Right ventricle myocardium inferior (tissue), 1 donor: ENCODE measurements around the gene SLC30A2. TPM values are rescaled to one million over a fixed set of nuclear protein-coding genes. Genes with fewer than 3 reads are reported as not detected.

Experiments
- ATAC-seq: fragments of 200-7000 bp; cut with Tn5 transposase; one replicate; pipeline ENCODE4 v1.9.1; 2020; ENCODE audit warnings: mild to moderate bottlenecking, moderate library complexity
- DNase-seq: peaks from one replicate; pipeline ENCODE4 v3.0.0; 2021; ENCODE audit errors: missing footprints
- intact Hi-C: fragments of 100-400 bp; cut with DNase I; formaldehyde crosslinking; loops from one replicate; pipeline ENCODE4 v1.11.0; 2022
- total RNA-seq: library from RNA; stranded (reverse); fragmentation: NEBNext Ultra II Directional; extraction: Animal tissue kit (Norgen Biotek cat#: 25700); gene quantifications from one replicate; pipeline ENCODE4 v1.2.1, GENCODE V29; 2021
- donor health status: DM: no; HTN: yes; CAD: no; lungs with severe emphysema.

SLC30A2 gene
- total RNA-seq, 1 donor from 2014 or later: 4.0 TPM

DNA sequence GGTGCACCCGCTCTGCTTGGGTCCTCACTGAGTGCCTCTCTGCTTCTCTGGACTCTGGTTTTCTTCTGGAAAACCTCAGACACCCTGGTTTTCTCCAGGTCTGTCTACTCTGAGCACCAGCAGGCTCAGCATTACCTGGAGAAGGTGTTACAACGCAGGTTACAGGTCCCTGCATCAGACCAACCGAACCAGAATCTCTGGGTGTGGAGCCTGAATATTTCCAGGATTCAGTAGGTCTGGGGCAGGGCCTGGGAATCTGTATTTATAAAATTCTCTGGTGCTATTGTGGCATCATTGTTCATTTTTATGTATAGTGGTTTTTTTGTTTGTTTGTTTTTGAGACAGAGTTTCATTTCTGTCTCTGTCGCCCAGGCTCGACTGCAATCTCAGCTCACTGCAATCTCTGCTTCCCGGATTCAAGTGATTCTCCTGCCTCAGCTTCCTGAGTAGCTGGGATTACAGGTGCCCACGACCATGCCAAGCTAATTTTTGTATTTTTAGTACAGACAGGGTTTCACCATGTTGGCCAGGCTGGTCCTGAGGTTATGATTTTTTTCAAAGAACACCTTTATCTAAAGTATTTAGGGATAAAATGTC lies 1.5 kb upstream of the SLC30A2 start:
- ATAC-seq (no peak), DNase-seq (no peak)
- intact Hi-C loops: no loop called here

DNA sequence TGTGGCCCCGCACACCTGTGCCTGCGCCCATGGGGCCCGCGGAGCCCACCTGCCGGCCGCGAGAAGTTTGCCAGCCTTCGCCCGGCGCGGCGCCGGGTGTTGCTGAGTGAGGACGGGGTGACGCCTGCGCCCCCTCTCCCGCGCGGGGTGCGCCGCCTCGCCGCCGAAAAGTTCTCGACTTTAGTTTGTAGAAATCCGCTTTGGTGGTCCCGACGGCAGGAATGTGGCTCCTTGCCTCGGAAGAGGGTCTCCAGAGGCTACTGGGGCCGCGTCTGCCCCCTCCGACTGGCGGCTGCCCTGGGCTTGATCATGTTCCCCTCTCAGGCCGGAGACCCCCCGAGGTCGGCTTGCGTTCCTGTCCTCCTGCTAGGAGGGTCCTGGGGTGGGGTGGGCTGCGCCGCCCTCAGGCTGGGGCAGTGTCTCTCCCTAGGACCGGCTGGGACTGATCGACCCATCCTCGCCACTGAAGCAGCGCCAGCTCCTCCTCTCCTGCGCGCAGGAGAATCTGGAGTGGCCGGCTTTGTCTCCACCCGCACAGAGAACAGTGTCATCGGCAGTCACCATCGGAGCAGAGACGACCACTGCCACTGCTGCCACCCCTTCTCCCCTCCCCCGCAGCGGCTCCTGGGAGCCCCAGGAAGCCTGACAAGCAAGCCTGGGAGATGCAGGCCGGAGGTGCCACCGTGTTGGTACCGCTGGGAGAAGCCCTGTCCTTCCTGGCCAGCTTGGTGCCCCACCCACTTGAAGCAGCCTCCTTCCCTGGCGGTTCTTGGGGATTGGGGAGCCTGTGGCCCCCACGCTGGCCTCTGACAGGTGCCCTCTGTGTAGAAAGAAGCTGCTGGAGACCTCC lies 553 bp upstream of the SLC30A2 start:
- ATAC-seq: no peak
- DNase-seq: no peak
- intact Hi-C loops: no loop called here

DNA sequence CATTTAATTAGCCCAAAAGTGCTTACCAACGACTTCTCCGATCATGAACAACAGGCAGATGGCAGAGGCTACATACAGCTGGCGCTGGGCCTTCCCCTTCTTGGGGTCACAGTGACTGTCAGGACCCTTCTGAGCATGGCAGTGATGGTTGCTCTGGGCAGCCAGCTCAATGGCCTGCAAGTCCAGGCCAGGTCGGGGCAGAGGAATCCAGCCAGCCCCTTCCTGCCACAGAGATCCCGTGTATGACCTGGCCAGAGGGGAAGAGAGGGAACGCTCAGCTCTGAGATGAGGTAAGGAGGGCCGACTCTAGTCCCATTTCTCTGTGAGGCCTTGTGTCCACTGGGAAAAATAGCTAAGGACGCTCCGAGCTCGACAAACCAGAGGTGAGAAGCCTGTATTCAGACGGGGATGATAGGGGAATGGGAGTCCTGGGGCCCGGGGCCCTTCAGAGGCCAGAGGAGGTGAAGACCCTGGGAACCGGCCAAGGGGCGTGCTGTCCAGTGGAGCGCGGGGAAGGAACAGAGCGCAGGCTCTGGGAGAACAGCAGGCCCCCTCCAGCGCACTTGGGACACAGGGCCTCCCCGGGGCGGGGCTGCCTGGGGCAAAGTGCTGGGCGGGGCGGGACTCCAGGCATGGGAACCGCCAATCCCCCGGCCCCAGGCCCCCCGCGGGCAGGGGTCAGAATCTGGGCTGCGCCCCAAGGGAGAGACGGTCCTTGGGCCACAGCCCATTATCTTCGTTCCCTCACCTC lies 772 bp downstream of the SLC30A2 start:
- no peak for DNase-seq
- intact Hi-C loops: no loop called here
- peak; percentile 17 for ATAC-seq

DNA sequence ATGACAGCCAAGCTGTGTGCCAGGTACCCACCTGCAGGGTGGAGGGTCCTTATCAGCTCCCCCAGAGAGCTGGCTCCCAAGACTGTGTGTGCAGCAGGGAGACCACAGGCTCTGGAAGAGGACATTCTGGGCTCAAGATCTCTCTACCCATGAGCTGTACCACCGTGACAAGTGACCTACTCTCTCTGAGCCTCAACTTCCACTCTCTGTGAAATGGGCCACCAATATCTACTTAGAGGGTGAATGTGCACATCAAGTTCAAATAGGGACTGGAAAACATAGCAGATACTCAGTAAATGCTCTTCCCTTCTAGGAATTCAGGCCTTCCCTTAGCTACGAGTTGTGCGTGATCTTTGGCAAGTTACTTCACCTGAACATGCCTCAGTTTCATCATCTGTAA lies 1.5 kb downstream of the SLC30A2 start:
- intact Hi-C loops: no loop called here
- no peak for ATAC-seq
- DNase-seq: no peak

DNA sequence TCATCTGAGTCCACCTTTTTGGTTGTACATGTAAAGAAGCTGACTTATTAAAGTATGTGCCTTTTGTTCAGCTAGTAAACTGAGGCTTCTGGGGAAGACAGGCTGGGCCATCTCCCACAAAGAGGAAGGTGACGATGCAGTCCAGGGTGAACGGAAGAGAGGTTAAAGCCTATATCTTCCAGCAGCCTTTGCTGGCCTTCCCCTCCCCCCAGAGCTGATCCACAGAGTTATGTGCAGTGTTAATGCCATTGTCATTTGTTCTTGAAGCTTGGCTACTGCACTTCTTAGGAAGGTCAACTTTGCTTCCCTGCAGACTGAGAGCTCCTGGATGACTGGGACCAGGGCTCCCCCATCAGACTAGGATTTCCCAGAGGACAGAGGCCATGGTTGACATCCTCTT lies 2.2 kb downstream of the SLC30A2 start:
- DNase-seq: no peak
- ATAC-seq: no peak
- intact Hi-C loops: no loop called here

DNA sequence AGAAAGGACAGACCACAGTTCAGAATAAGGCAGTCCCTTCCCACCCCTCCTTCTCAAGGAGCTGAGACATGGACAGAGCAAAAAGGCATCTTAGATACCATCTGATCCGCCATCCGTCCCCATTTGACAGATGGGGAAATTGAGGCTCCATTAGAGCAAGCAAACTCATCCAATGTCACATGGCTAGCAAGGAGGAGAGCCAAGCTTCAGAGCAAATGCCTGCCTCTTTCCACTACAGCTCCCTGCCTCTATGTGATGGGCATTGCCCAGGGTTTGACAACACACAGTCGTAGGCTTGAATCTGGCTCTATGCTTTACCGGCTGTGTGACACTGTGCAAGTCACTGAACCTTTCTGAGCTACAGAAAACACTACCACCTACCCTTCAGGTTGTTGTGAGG lies 3.9 kb downstream of the SLC30A2 start:
- intact Hi-C loops: no loop called here
- ATAC-seq (no peak), DNase-seq (no peak)

DNA sequence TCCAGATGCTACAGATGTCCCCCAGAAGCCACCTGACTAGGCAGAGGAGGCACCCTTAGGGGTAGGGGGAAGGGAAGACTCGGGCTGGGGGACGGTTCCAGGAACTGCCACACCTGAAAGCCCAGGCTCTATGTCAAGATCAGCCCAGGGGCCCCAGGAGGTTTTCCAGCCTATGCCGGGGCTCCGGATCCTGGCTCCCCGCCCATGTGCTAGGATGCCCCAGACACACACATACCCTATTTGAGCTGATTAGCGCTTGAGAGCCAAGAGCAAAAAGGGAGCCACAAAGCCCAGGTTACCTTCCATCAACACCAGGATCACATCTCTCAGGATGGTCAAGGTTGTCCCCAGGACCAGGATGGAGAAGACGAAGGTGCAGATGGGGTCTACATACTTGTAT lies 4.5 kb downstream of the SLC30A2 start:
- DNase-seq: no peak
- no peak for ATAC-seq
- intact Hi-C loops: no loop called here

DNA sequence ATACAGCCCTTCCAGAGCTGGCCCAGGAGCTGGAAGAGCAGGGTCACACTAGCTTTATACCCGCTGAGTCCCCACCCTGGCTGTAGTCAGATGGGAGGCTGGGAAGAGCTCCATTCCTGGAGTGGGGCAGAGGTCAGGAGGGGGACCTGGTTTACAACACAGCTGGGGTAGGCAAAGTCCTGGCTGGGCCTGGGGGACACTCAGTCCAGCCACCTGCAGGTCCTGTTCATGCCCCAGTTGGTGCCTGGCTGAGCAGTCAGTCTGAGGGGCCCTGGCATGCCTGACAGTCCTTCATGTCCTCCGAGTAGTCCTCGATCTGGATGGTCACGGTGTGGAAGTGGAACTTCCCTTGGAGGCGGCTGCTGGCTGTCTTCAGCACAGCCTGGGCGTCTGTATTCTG lies 7.0 kb downstream of the SLC30A2 start:
- ATAC-seq (no peak), DNase-seq (no peak)
- intact Hi-C loops: loop anchor here (5.0 kb wide), 1 partner anchor 193 kb away; the partner anchor contains the start of gene CEP85

DNA sequence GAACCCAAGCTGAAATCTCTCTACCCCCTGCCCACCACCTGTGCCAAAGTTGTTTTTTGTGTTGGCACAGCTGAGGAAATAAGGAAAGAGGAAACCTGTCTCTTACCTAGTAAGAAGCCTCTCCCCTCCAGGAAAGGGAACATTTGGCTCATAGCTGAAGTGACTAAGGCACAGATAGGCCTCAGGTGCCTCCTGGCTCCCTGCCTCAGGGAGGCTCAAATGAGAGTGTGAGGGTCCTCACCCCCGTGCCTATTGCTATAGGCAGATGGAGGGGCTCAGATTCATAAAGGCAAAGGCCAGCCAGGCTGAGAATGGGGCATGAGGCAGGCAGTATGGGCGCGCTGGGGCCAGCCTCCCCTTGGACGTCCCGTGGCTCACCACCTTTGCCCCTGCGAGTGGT lies 7.4 kb downstream of the SLC30A2 start:
- no peak for ATAC-seq
- intact Hi-C loops: loop anchor here (5.0 kb wide), 1 partner anchor 194 kb away; the partner anchor contains the start of gene CEP85

DNA sequence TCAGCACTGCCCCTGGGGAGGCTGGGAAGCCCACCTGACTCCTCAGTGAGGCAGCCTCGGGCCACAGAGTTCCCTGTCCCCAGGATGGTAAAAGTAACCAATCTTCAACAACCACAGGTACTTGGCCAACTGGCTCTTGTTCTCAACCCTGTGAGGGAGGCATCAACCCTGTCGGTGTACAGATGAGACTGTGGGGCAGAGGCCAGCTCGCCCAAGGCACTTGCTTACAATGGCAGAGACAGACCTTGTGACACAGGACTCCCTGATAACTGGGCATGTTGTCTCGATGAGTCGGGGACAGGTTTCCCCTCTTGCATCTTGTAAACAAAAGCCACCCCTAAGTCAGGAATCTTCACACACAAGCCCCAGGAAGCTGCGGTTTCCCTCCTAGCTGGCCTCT lies 8.0 kb downstream of the SLC30A2 start:
- DNase-seq (no peak), ATAC-seq (no peak)

More for the DNA sequence above, 7.4 kb downstream of the SLC30A2 start:
- DNase-seq: no peak

DNA sequence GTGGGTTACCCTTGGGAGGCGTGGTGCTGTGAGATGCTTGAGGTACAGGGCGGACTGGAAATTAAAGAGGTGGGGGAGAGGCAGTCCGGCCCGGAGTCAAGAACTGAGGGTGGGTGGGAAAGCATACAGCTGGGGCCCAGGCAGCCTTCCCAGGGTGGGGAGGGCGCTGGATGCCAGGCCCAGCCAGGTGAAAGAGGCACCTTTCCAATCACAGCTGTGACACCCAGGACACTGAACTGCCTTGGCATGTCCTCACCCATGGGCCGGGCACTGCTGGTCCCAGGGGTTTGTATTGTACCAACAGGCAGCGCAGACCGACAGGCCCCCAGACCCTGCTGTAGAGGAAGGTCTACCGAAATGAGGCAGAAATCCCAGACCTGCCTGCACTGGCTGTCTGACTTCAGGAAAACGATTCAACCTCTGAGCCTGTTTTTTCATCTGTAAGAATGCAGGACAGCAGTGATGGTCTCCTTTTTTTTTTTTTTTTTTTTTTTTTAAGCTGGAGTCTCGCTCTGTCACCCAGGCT lies 9.1 kb downstream of the SLC30A2 start:
- DNase-seq: no peak
- ATAC-seq: no peak
- intact Hi-C loops: loop anchor here (1.0 to 5.0 kb wide), 5 partner anchors 30 to 195 kb away; partner anchors contain the start of genes CEP85, FAM110D and TRIM63

More for the DNA sequence above, 8.0 kb downstream of the SLC30A2 start:
- intact Hi-C loops: loop anchor here (2.0 to 5.0 kb wide), 3 partner anchors 29 to 194 kb away; partner anchors contain the start of genes CEP85, FAM110D and TRIM63

DNA sequence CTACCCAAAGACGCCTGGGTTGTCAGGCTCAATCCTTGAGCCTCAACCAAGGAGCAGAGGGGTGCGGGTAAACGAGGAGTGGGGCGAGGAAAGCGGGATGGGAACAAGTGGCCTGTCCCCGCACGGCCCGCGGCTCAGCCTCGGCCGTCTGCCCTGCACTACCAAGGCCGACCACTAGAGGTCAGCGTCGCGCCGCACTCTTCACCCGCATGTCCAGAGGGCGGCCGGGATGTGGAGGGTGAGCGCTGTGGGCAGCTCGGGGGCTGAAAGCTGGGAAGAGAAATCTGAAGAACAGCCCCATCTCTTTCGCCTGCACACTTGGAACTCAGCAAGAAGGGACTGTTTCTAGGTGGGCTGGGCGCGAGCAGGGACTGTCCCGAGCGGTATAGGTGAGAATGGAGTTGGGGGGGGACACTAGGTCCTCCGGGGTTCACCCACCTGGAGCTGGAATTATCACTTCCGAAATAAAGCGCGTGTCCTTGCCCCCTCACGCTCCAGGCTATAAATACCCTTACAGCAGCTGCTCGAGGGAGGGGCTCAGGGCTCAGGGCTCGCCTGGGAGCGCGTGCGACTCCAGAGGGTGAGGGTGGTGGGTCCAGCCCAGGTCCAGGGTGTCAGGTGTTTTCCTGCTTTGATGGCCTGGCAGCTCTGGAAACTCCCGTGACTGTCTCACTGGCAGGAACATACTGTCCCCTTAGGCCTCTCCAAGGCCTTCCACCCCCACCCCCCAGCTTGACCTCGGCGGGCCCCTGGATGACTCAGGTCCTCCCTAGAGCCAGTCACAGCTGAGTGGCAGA lies 9.8 kb downstream of the SLC30A2 start:
- peak; percentile 95 for DNase-seq
- intact Hi-C loops: loop anchor here (1.0 to 5.0 kb wide), 5 partner anchors 31 to 196 kb away; partner anchors contain the start of genes CEP85, FAM110D and TRIM63
- peak; percentile 89 for ATAC-seq

DNA sequence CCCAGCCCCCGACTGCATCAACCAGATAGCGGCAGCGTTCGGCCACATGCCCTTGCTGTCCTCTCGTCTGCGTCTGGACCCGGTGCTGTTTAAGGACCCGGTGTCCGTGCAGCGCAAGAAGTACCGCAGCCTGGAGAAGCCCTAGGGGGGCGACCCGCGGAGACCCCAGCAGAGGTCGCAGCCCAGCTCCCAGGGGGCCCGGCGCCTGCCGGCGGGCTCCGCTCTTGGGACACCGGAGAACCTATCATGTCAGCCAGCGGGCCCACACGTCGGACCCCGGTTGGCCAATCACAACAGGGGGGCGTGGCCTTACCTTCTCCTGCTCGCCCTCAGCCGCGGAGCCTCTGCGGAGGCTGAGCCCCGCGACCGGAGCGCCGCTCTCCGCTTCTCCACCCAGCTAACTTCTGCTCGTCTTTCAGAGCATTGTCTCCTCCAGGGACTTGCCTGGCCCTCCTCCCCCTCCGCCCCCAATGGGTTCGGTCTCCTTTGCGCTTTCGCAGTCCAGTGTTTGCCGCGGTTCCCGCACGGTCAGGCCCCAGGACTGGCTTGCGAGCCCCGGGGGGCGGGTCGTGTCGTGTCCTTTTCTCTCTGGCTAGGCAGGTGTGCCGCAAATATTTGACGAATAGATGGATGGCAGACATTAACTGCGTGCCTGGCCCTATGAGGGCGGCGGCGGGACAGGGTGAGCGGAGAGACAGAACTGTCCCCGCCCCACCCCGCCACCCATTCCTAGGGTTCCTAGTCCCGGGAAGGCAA lies 10.5 kb downstream of the SLC30A2 start:
- peak; percentile 90 for ATAC-seq
- intact Hi-C loops: loop anchor here (5.0 kb wide), 1 partner anchor 197 kb away; the partner anchor contains the start of gene CEP85
- DNase-seq: peak; percentile 98

DNA sequence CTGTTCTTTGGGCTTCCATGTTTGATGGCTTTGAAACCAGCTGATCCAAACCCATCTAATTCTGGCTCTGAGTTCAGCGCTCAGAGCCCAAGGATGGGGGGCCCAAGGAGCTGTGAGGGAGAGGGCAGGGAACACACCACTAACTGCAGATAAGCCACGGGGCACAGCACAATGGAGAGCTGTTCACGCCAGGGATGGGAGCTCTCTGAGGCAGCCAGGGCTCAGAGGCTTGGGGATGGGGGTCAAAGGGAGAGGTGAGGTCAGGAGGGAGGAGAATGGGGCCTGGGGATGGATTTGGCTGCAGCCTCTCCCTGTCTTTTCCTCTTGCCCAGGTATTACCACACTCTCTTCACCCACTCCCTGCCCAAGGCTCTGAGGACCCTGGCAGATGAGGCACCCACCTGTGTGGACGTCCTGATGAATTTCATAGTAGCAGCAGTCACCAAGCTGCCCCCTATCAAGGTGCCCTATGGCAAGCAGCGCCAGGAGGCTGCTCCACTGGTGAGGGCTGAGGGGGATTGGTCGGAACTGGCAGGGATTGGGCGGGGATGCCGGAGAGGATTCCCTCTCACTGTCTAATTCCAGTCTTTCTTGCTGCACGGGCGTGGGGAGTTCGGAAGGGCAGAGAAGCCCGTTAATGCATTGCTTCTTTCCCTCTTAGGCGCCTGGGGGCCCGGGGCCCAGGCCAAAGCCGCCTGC lies 11.3 kb downstream of the SLC30A2 start:
- no peak for ATAC-seq
- intact Hi-C loops: loop anchor here (5.0 kb wide), 1 partner anchor 198 kb away; the partner anchor contains the start of gene CEP85
- DNase-seq: no peak

DNA sequence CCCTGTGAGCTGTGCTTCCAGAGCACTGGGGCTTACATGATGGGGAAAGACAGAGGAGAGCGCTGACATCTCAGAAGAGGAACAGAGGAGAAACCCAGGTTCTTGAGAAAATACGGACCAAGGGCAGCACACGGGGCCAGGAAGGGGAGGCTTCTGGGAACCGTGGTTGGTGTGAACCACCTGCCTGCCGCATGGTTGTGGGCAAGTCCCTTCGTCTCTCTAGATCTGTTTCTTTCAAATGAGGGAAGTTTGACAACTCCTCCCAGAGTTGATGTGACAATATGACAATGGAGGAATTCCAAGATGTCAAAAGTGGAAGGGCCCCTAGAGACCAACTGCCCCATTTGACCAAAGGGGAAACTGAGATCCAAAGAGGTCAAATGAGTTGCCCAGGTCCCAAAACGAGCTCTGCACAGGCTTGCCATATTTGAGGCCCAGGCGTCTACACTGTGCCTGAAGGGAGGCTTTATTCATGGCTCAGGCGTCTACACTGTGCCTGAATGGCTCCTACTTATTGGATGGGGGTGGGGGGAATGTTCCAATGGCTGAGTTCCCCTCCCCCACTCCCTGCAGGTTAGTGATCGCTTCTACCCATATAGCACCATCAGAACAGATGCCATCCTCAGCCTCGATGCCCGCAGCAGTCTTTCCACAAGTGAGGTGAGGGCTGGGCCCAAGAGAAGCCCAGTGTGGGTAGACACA lies 13.1 kb downstream of the SLC30A2 start:
- ATAC-seq (no peak), DNase-seq (no peak)
- intact Hi-C loops: no loop called here

DNA sequence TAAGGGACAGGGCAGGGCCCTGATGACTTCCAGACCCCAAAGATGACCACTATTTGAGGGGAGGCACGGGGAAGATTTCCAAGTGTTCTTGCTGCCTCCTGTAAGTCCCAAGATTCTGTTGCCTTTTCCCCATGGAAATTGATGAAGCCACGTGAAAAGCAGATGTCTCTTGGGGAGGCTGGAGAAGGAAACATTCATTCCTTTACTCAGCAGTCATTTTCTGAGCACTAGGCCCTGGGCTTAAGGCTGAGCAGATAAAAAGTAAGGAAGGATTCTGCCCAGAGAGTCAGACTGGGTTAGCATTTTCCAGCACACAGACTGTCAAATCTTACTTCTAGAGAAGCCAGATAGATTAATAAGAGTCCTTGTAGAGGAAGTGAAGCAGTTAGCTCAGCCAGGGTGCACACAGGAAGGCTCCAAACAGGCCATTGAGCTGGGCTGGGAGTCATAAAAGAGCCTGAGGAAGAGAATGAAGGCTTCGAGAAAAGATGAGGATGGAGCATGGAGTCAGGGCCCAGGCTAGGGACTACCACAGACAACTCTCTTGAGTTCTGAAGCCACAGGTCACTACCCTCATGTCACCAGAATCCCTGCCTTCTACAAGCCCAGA lies 14.2 kb downstream of the SLC30A2 start:
- intact Hi-C loops: no loop called here
- DNase-seq: no peak
- ATAC-seq: no peak
